CD14-positive monocyte (primary cell): ENCODE data around the gene PITPNC1. TPM values are rescaled to one million over a fixed set of nuclear protein-coding genes. Genes with fewer than 3 reads are reported as not detected.

Experiments used
- DNase-seq, 3 donors: peaks; one replicate each; pipeline ENCODE4 v3.0.0-alpha.2; 2011 to 2022
- H2AFZ ChIP-seq: 2 replicates; pipeline ENCODE4 v1.6.0; 2012; ENCODE audit warnings: mild to moderate bottlenecking, low read depth, low read length, inconsistent platforms; ENCODE audit not compliant: insufficient read depth, poor library complexity, severe bottlenecking
- H3K27ac ChIP-seq, 2 donors: 1 replicate in 1 of 2; 2 replicates in 1 of 2; pipeline ENCODE4 v1.5.1; 2012 to 2013; ENCODE audit warnings: low read length in 2 of 2, control low read depth in 1 of 2, inconsistent platforms in 1 of 2, low read depth in 1 of 2, mild to moderate bottlenecking in 1 of 2
- H3K27me3 ChIP-seq, 2 donors: one replicate each; pipeline versions ENCODE4 v1.6.0 to v1.6.1; 2011 to 2013; ENCODE audit warnings: low read length in 2 of 2; ENCODE audit not compliant: control insufficient read depth in 2 of 2, insufficient read depth in 2 of 2
- H3K36me3 ChIP-seq, 2 donors: replicated peaks in 1 of 2; 1 replicate in 1 of 2; 2 replicates in 1 of 2; pipeline versions ENCODE4 v1.5.1 to v1.6.1; 2012 to 2013; ENCODE audit warnings: low read length in 2 of 2, control low read depth in 1 of 2, inconsistent platforms in 1 of 2, mild to moderate bottlenecking in 1 of 2; ENCODE audit not compliant: insufficient read depth in 2 of 2, control insufficient read depth in 1 of 2
- H3K4me1 ChIP-seq, 2 donors: 1 replicate in 1 of 2; 2 replicates in 1 of 2; pipeline versions ENCODE4 v1.5.1 to v1.6.1; 2012 to 2013; ENCODE audit warnings: low read length in 2 of 2, control low read depth in 1 of 2, inconsistent platforms in 1 of 2, mild to moderate bottlenecking in 1 of 2, moderate library complexity in 1 of 2; ENCODE audit not compliant: insufficient read depth in 2 of 2, control insufficient read depth in 1 of 2
- H3K4me2 ChIP-seq: replicated peaks from 2 replicates; pipeline ENCODE3; 2012; ENCODE audit warnings: low read length, moderate library complexity, mild to moderate bottlenecking; ENCODE audit not compliant: poor library complexity, severe bottlenecking; ENCODE audit errors: extremely low read depth
- H3K4me3 ChIP-seq, 3 experiments: fragments of 200-600 bp in 1 of 3; sonication (generic) in 1 of 3; replicated peaks in 1 of 3; 1 replicate in 2 of 3; 2 replicates in 1 of 3; pipeline ENCODE4 v1.5.1; 2011 to 2013; ENCODE audit warnings: low read length in 3 of 3, mild to moderate bottlenecking in 3 of 3, control low read depth in 2 of 3, low read depth in 2 of 3, inconsistent platforms in 1 of 3, moderate library complexity in 1 of 3
- H3K79me2 ChIP-seq: 2 replicates; pipeline ENCODE4 v1.6.0; 2012; ENCODE audit warnings: mild to moderate bottlenecking, control low read depth, inconsistent platforms, low read length, moderate library complexity; ENCODE audit not compliant: insufficient read depth
- H3K9ac ChIP-seq: 2 replicates; pipeline ENCODE4 v1.6.0; 2017; ENCODE audit warnings: low read length, mild to moderate bottlenecking; ENCODE audit not compliant: insufficient read depth, poor library complexity, severe bottlenecking
- H3K9me3 ChIP-seq, 2 donors: replicated peaks in 1 of 2; 1 replicate in 1 of 2; 2 replicates in 1 of 2; pipeline versions ENCODE4 v1.5.1 to v1.6.1; 2012 to 2013; ENCODE audit warnings: low read length in 2 of 2, control low read depth in 1 of 2; ENCODE audit not compliant: control insufficient read depth in 1 of 2, insufficient read depth in 1 of 2
- H4K20me1 ChIP-seq: 2 replicates; pipeline ENCODE4 v1.6.0; 2012; ENCODE audit warnings: mild to moderate bottlenecking, low read length, control low read depth, moderate library complexity; ENCODE audit not compliant: insufficient read depth
- H3K27ac Mint-ChIP-seq, 7 donors: one replicate each; pipeline ENCODE4 v1.8.0; 2020; ENCODE audit warnings: mild to moderate bottlenecking in 7 of 7, mixed read lengths in 7 of 7, moderate library complexity in 6 of 7, inconsistent platforms in 2 of 7
- H3K27me3 Mint-ChIP-seq, 3 donors: one replicate each; pipeline ENCODE4 v1.8.0; 2021 to 2022; ENCODE audit warnings: low read depth in 3 of 3, mild to moderate bottlenecking in 3 of 3, mixed read lengths in 3 of 3, moderate library complexity in 3 of 3, inconsistent platforms in 1 of 3
- H3K36me3 Mint-ChIP-seq, 2 donors: one replicate each; pipeline ENCODE4 v1.8.0; 2020; ENCODE audit warnings: mixed read lengths in 2 of 2, inconsistent platforms in 1 of 2, mild to moderate bottlenecking in 1 of 2
- H3K4me1 Mint-ChIP-seq: one replicate; pipeline ENCODE4 v1.8.0; 2020; ENCODE audit warnings: mild to moderate bottlenecking, mixed read lengths
- H3K4me3 Mint-ChIP-seq, 2 donors: one replicate each; pipeline ENCODE4 v1.8.0; 2020; ENCODE audit warnings: mild to moderate bottlenecking in 2 of 2, mixed read lengths in 2 of 2, moderate library complexity in 1 of 2
- H3K9me3 Mint-ChIP-seq, 7 donors: one replicate each; pipeline ENCODE4 v1.8.0; 2020 to 2022; ENCODE audit warnings: mixed read lengths in 7 of 7, mild to moderate bottlenecking in 6 of 7, moderate library complexity in 6 of 7, inconsistent platforms in 2 of 7
- CTCF ChIP-seq: fragments of 200-600 bp; IDR thresholded peaks from one replicate; pipeline ENCODE4 v1.8.0; 2022; ENCODE audit warnings: antibody characterized with exemption, mild to moderate bottlenecking
- WGBS: methylation state at CpG from one replicate; pipeline ENCODE4 v1.1.5; 2013; ENCODE audit warnings: missing lambda C conversion rate; ENCODE audit not compliant: insufficient coverage; 5-methylcytosine and 5-hydroxymethylcytosine counted together
- intact Hi-C, 2 donors: fragments of 100-400 bp; cut with micrococcal nuclease; formaldehyde crosslinking; loops; one replicate each; pipeline versions ENCODE4 v1.15.0 to v1.15.1; 2023
- polyA plus RNA-seq, 3 donors: library from polyadenylated mRNA; depleted of rRNA in 1 of 3; unstranded in 2 of 3; stranded (reverse) in 1 of 3; fragments of 300-500 nt in 2 of 3; fragments of >200 nt in 1 of 3; fragmentation: Illumina TruSeq in 2 of 3; gene quantifications; 1 replicate in 2 of 3; 2 replicates in 1 of 3; pipeline ENCODE4 v1.2.3, GENCODE V29; 2012 to 2021

PITPNC1 gene
- polyA plus RNA-seq, 3 donors, result 18.5 to 31.0 (median 21.7) TPM

- Histone ChIP-seq H3K4me3 (no peak overlapping the region), H3K9me3 (no peaks in the 10 kb centered on the region), H2AFZ (no peak overlapping the region), H3K9ac (no peak overlapping the region), H4K20me1 (no peaks in the 10 kb centered on the region), H3K4me2 (no peak overlapping the region), H3K4me1 (no peaks in the 10 kb centered on the region), H3K36me3 (no peaks in the 10 kb centered on the region), H3K79me2 (no peaks in the 10 kb centered on the region), H3K27ac (no peak overlapping the region), H3K27me3 (no peaks in the 10 kb centered on the region)
- Mint-ChIP-seq H3K4me3 (no peak overlapping the region), H3K4me1 (peaks cover 1% of the 10 kb centered on the region), H3K36me3 (peaks cover 5% of the 10 kb centered on the region in 2 donors), H3K27ac (no peak overlapping the region), H3K27me3 (no peaks in the 10 kb centered on the region), H3K9me3 (peaks cover 0 to 4% (median 0%) of the 10 kb centered on the region in 7 donors)
- no CpG with 5 or more reads among the region's 7 CpGs for WGBS
- no peak for DNase-seq
- TF ChIP-seq CTCF, result no peak
- intact Hi-C loops, result no loop called here
Observed at GRCh38 chr17:67613961-67614360, 236.9 kb downstream of the PITPNC1 start.

GRCh38 chr17:67615011-67615561, 238.0 kb downstream of the PITPNC1 start:
- intact Hi-C loops, result no loop called here
- H3K27ac ChIP-seq, result no peak overlapping the region
- Mint-ChIP-seq H3K9me3 (no peaks in the 10 kb centered on the region), H3K36me3 (peaks cover 1 to 3% of the 10 kb centered on the region in 2 donors), H3K4me1 (no peaks in the 10 kb centered on the region), H3K4me3 (no peak overlapping the region), H3K27ac (peak overlapping the region in 1 of 7 donors; percentile 40), H3K27me3 (no peaks in the 10 kb centered on the region)
- no peaks in the 10 kb centered on the region for H3K79me2 ChIP-seq
- no peaks in the 10 kb centered on the region for H3K36me3 ChIP-seq
- H3K27me3 ChIP-seq, result no peaks in the 10 kb centered on the region
- H3K9me3 ChIP-seq, result no peaks in the 10 kb centered on the region
- no peak overlapping the region for H3K4me2 ChIP-seq
- H3K9ac ChIP-seq, result no peak overlapping the region
- 97% methylated on average over 5 of the region's 13 CpGs for WGBS
- no peaks in the 10 kb centered on the region for H4K20me1 ChIP-seq
- no peak for TF ChIP-seq CTCF
- no peak overlapping the region for H3K4me3 ChIP-seq
- no peaks in the 10 kb centered on the region for H3K4me1 ChIP-seq
- DNase-seq, result no peak
- no peak overlapping the region for H2AFZ ChIP-seq
